Transverse colon (tissue), 4 donors: ENCODE data around the gene NRP1. TPM values are rescaled to one million over a fixed set of nuclear protein-coding genes. Genes with fewer than 3 reads are reported as not detected.

ENCODE experiments used
- DNase-seq: peaks from one replicate; pipeline ENCODE4 v3.0.0-alpha.2; 2019
- H3K27ac ChIP-seq, 4 donors: fragments of 200-600 bp; sonication (generic); 2 replicates each; pipeline ENCODE4 v1.5.1; 2016 to 2018; ENCODE audit warnings: inconsistent platforms in 4 of 4
- H3K27me3 ChIP-seq: fragments of 200-600 bp; sonication (generic); 2 replicates; pipeline ENCODE4 v1.5.1; 2017; ENCODE audit warnings: inconsistent platforms
- H3K36me3 ChIP-seq, 4 donors: fragments of 200-600 bp; sonication (generic); 2 replicates each; pipeline ENCODE4 v1.5.1; 2017 to 2019; ENCODE audit warnings: inconsistent platforms in 4 of 4
- H3K4me1 ChIP-seq, 4 donors: fragments of 200-600 bp; sonication (generic); 2 replicates each; pipeline ENCODE4 v1.5.1; 2017 to 2020; ENCODE audit warnings: inconsistent platforms in 4 of 4
- H3K4me3 ChIP-seq, 4 donors: fragments of 200-600 bp; sonication (generic); 1 replicate in 1 of 4; 2 replicates in 3 of 4; pipeline versions ENCODE4 v1.5.1 to v1.6.1; 2017 to 2019; ENCODE audit warnings: inconsistent platforms in 4 of 4
- H3K9me3 ChIP-seq, 2 donors: fragments of 200-600 bp; sonication (generic); 2 replicates each; pipeline ENCODE4 v1.5.1; 2017 to 2019; ENCODE audit warnings: inconsistent platforms in 2 of 2
- EP300 ChIP-seq: sonication (generic); formaldehyde crosslinking; IDR thresholded peaks from one replicate; pipeline ENCODE4 v1.6.1; 2017; ENCODE audit warnings: antibody characterized with exemption, low read depth
- POLR2A ChIP-seq: fragments of 450-650 bp; IDR thresholded peaks from one replicate; pipeline ENCODE4 v1.6.1; 2016; ENCODE audit warnings: antibody characterized with exemption, mild to moderate bottlenecking, moderate library complexity
- POLR2AphosphoS5 ChIP-seq, 3 donors: sonication (generic); formaldehyde crosslinking; IDR thresholded peaks; one replicate each; pipeline ENCODE4 v1.6.1; 2016; ENCODE audit warnings: antibody characterized with exemption in 3 of 3
- WGBS, 2 donors: methylation state at CpG; one replicate each; pipeline ENCODE4 v1.1.5; 2018; ENCODE audit warnings: low coverage in 1 of 2; 5-methylcytosine and 5-hydroxymethylcytosine counted together
- in situ Hi-C, 4 donors: fragments of 200-750 bp; cut with MboI; loops; one replicate each; pipeline versions ENCODE4 v1.15.0 to v1.15.1; 2017; ENCODE audit warnings: low sequenced_read_pairs in 3 of 4, low pct_ligation_motif_present in 1 of 4, low pct_unique_long_range_greater_than_20kb in 1 of 4
- intact Hi-C: fragments of 100-400 bp; cut with DNase I; formaldehyde crosslinking; loops from one replicate; pipeline ENCODE4 v1.15.1; 2023; ENCODE audit warnings: low total_unique reads
- total RNA-seq, 4 donors: library from RNA; depleted of rRNA; stranded (reverse); fragments of >200 nt; gene quantifications; one replicate each; pipeline ENCODE4 v1.1.0, GENCODE V29; 2016
- TF ChIP-seq, protein P1 (sequence below), 5 experiments: fragments of 200-600 bp in 3 of 5; fragments of 450-650 bp in 2 of 5; sonication (generic) in 3 of 5; IDR thresholded peaks; 1 replicate in 2 of 5; 2 replicates in 3 of 5; pipeline ENCODE4 v1.5.1; 2016 to 2017; ENCODE audit warnings: antibody characterized with exemption in 5 of 5, inconsistent platforms in 3 of 5, mild to moderate bottlenecking in 2 of 5, moderate library complexity in 1 of 5

The NRP1 gene
- total RNA-seq, 4 donors from 2014 or later, result 14.1 to 35.5 (median 19.5) TPM

DNA sequence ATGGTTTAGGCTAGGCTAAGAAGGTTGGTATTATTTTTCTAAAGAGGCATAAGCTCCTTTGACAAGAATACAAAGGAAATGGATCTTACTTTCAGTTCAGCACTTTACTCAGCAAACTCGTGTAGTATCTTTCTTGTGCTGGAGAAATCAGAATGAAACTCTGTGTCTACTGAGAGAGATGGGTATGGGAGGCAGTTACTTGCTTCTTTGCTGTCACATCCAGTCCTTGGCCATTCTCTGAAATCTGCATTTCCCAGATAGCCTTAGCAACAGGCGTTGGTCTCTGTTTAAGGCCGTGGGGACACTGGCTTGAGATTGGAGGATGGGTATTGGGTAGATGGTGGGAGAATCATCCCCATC, 180.5 kb downstream of the NRP1 start:
- TF ChIP-seq EP300 (no peak), POLR2AphosphoS5 (IDR thresholded peaks at IDR 0.05) (no peak), POLR2A (no peak)
- TF ChIP-seq, protein P1, sequence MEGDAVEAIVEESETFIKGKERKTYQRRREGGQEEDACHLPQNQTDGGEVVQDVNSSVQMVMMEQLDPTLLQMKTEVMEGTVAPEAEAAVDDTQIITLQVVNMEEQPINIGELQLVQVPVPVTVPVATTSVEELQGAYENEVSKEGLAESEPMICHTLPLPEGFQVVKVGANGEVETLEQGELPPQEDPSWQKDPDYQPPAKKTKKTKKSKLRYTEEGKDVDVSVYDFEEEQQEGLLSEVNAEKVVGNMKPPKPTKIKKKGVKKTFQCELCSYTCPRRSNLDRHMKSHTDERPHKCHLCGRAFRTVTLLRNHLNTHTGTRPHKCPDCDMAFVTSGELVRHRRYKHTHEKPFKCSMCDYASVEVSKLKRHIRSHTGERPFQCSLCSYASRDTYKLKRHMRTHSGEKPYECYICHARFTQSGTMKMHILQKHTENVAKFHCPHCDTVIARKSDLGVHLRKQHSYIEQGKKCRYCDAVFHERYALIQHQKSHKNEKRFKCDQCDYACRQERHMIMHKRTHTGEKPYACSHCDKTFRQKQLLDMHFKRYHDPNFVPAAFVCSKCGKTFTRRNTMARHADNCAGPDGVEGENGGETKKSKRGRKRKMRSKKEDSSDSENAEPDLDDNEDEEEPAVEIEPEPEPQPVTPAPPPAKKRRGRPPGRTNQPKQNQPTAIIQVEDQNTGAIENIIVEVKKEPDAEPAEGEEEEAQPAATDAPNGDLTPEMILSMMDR (IDR thresholded peaks at IDR 0.05), result no peak
- no peak for DNase-seq
- H3K9me3 ChIP-seq, result no peaks in the 10 kb centered on the region
- H3K27me3 ChIP-seq, result no peaks in the 10 kb centered on the region
- in situ Hi-C loops, result loop anchor here in 1 of 4 donors (25.0 kb wide), 1 partner anchor 367 kb away; no protein-coding TSS in a partner anchor
- 50 to 61% methylated on average over 1 to 3 of the region's 3 CpGs for WGBS, 2 donors
- H3K27ac ChIP-seq, result no peak overlapping the region
- H3K4me3 ChIP-seq, result no peak overlapping the region
- H3K36me3 ChIP-seq, result no peaks in the 10 kb centered on the region
- no peaks in the 10 kb centered on the region for H3K4me1 ChIP-seq
- intact Hi-C loops, result no loop called here

DNA sequence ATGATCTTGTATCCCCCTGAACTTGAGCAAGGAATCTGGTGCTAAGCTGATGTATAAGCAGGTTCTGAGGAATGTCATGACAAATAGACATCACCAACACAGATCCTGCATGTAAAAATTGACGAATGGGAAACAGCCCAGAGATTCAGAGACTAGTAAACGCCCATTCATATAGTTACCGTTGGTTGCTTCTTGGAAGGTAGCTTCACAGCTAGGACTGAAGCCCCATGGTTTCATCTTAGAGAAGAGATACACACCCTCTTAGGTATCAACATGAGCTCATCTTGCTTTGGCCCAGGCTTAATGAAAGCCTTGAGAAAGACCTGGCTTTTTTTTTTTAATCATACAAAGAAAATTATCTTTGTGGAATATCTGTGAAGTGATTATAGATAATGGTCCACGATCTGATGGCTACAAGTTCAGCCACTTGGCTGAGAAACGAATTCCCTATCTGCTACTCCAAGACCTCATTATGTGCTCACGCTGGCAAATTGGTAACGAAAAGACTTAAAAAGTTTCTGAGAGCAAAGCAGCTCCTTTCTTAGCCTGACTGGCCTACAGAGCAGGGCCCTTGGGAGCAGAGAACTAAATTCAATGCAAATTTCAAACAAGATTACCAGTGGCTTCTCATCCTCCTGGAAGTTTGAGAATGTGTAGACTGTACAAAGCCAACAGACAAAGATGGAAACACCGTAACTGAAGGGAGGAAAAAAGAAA, 181.1 kb downstream of the NRP1 start:
- TF ChIP-seq POLR2A (no peak), POLR2AphosphoS5 (IDR thresholded peaks at IDR 0.05) (no peak)
- TF ChIP-seq, protein P1 (IDR thresholded peaks at IDR 0.05), result no peak
- in situ Hi-C loops, result loop anchor here in 1 of 4 donors (25.0 kb wide), 1 partner anchor 366 kb away; no protein-coding TSS in a partner anchor
- no peaks in the 10 kb centered on the region for H3K36me3 ChIP-seq
- H3K4me3 ChIP-seq, result no peak overlapping the region
- 82 to 92% methylated on average over 4 to 8 of the region's 8 CpGs for WGBS, 2 donors
- H3K27me3 ChIP-seq, result no peaks in the 10 kb centered on the region
- intact Hi-C loops, result no loop called here
- H3K4me1 ChIP-seq, result no peaks in the 10 kb centered on the region
- no peak for DNase-seq
- no peaks in the 10 kb centered on the region for H3K9me3 ChIP-seq
- no peak overlapping the region for H3K27ac ChIP-seq

DNA sequence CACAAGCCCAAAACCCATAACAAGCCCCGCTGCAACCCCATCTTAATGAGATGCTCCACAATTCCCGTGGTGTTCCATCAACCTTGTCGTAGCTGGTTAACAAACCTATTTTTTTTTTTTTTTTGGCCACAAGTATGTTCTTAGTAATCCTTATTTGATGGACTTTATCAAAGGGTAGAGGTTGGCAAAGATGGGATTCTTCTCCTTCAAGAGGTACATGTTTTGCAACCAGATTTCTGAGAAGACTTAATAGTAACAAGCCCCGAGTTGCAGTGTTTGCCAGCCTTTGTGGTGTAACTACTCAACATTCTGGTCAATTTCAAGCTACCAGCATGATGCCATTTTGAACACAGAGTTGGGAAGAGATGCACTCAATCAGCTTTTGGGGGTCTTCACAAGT, 181.7 kb downstream of the NRP1 start:
- intact Hi-C loops (no loop called here), in situ Hi-C loops (loop anchor here in 1 of 4 donors (25.0 kb wide), 1 partner anchor 365 kb away; no protein-coding TSS in a partner anchor)
- H3K27ac ChIP-seq, result no peak overlapping the region
- no peaks in the 10 kb centered on the region for H3K27me3 ChIP-seq
- no peaks in the 10 kb centered on the region for H3K4me1 ChIP-seq
- H3K36me3 ChIP-seq, result no peaks in the 10 kb centered on the region
- no peak for DNase-seq
- no peak overlapping the region for H3K4me3 ChIP-seq
- WGBS, 2 donors, result 91 to 96% methylated on average over 4 of the region's 4 CpGs
- TF ChIP-seq POLR2AphosphoS5 (IDR thresholded peaks at IDR 0.05), result no peak
- TF ChIP-seq, protein P1 (IDR thresholded peaks at IDR 0.05), result no peak
- no peak for TF ChIP-seq POLR2A
- no peak for TF ChIP-seq EP300
- H3K9me3 ChIP-seq, result no peaks in the 10 kb centered on the region

DNA sequence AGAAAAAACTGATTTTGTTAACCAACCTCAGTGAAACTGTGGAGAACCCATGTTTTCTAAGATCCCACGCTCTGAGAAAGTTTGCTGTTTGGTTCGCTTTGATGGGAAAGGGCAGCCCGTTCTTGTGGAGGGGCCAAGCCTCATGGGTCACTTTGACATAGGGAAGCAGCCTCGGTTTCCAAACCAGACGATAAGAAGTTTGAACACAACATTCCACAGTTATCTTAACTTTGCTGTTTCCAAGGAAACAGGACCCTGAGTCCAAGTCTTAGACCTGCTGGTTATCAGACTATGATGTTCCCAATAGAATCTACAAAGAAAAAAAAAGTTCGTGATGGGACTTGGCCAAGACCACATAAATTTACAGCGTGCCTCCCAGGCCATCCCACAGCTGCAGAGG, 182.3 kb downstream of the NRP1 start:
- in situ Hi-C loops, result loop anchor here in 1 of 4 donors (25.0 kb wide), 1 partner anchor 365 kb away; no protein-coding TSS in a partner anchor
- intact Hi-C loops, result no loop called here
- Histone ChIP-seq H3K27ac (no peak overlapping the region), H3K27me3 (no peaks in the 10 kb centered on the region), H3K4me1 (no peaks in the 10 kb centered on the region), H3K4me3 (no peak overlapping the region), H3K9me3 (no peaks in the 10 kb centered on the region), H3K36me3 (no peaks in the 10 kb centered on the region)
- WGBS, 2 donors, result 85 to 91% methylated on average over 7 of the region's 7 CpGs
- no peak for DNase-seq
- TF ChIP-seq POLR2A (no peak), EP300 (no peak), POLR2AphosphoS5 (IDR thresholded peaks at IDR 0.05) (no peak)
- TF ChIP-seq, protein P1 (IDR thresholded peaks at IDR 0.05), result no peak
